Caki2 (cell line): Measurements from ENCODE around the gene EID3. TPM values are rescaled to one million over a fixed set of nuclear protein-coding genes. Genes with fewer than 3 reads are reported as not detected.
A peak's percentile ranks its signal among the peaks of the same experiment; 100 is the strongest.

ENCODE experiments used
- DNase-seq: peaks from one replicate; pipeline ENCODE4 v3.0.0-alpha.2; 2015; ENCODE audit warnings: low read depth
- in situ Hi-C: cut with HindIII; loops from 2 replicates; pipeline ENCODE4 v1.10.0; 2016; ENCODE audit warnings: low sequenced_read_pairs, low pct_unique_long_range_greater_than_20kb, mixed read lengths
- total RNA-seq: library from RNA; depleted of rRNA; stranded (reverse); fragments of >200 nt; shearing (Covaris generic); gene quantifications from 2 replicates; pipeline ENCODE4 v1.2.3, GENCODE V29; 2014; ENCODE audit warnings: low replicate concordance; rRNA removed

EID3 gene
- total RNA-seq, 1 experiment from 2014 or later = 4.9 TPM

DNA sequence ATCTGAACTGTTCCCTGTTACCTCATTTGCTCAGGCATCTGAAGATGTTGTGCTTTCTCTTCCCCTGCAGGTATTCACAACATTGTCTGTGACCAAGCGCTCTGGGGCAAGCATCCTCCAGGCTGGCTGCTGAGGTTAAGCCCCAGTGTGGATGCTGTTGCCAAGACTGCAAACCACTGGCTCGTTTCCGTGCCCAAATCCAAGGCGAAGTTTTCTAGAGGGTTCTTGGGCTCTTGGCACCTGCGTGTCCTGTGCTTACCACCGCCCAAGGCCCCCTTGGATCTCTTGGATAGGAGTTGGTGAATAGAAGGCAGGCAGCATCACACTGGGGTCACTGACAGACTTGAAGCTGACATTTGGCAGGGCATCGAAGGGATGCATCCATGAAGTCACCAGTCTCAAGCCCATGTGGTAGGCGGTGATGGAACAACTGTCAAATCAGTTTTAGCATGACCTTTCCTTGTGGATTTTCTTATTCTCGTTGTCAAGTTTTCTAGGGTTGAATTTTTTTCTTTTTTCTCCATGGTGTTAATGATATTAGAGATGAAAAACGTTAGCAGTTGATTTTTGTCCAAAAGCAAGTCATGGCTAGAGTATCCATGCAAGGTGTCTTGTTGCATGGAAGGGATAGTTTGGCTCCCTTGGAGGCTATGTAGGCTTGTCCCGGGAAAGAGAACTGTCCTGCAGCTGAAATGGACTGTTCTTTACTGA is 44.9 kb downstream of the EID3 start:
- DNase-seq = no peak
- in situ Hi-C loops = no loop called here

DNA sequence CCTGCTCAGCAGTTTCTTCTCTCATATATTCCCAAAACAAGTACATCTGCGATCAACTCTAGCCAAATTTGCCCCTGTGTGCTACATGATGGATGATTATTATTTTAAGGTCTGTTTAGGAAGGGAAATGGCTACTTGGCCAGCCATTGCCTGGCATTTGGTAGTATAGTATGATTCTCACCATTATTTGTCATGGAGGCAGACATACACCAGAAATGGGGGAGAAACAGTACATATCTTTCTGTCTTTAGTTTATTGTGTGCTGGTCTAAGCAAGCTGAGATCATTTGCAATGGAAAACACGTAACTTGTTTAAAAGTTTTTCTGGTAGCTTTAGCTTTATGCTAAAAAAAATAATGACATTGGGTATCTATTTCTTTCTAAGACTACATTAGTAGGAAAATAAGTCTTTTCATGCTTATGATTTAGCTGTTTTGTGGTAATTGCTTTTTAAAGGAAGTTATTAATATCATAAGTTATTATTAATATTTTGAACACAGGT is 45.5 kb downstream of the EID3 start:
- no peak for DNase-seq
- in situ Hi-C loops = no loop called here

DNA sequence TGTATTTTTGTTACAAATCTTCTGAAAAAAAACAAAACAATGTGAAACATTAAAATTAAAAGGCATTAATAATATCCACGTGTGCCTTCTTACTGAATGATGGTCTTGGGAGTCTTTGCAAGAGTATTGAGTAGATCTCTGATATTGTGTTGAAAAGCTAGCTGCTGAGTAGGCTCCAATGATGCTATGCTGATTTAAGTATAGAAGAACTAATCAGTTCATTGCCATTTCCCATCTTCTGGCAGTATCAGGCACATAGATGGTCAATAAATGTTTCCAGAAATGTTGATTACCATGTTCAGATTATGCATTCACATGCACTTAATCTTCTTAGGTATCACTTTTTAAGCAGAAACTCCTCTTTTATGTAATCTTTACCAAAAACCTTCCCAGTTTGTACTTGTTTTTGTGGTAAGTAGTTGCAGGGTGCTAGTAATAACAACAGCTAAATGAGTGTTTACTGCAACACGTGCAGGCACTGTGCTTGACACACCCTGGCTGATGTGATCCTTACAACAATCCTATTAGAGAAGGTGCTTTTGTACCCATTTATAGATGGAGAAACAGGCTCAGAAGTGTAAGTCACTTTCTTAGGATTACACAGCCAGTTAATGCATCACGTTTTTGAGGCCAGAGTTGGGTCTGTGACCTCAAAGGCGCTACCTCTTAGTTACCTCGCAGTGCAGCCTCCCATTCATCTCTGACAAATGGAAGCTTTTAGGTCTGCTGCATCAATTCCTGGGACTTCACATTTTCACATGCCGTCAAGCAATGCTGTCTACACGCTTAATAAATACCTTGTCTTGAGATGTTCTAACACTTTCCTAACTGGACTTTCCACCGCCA is 46.9 kb downstream of the EID3 start:
- DNase-seq = peak; percentile 10
- in situ Hi-C loops = no loop called here

DNA sequence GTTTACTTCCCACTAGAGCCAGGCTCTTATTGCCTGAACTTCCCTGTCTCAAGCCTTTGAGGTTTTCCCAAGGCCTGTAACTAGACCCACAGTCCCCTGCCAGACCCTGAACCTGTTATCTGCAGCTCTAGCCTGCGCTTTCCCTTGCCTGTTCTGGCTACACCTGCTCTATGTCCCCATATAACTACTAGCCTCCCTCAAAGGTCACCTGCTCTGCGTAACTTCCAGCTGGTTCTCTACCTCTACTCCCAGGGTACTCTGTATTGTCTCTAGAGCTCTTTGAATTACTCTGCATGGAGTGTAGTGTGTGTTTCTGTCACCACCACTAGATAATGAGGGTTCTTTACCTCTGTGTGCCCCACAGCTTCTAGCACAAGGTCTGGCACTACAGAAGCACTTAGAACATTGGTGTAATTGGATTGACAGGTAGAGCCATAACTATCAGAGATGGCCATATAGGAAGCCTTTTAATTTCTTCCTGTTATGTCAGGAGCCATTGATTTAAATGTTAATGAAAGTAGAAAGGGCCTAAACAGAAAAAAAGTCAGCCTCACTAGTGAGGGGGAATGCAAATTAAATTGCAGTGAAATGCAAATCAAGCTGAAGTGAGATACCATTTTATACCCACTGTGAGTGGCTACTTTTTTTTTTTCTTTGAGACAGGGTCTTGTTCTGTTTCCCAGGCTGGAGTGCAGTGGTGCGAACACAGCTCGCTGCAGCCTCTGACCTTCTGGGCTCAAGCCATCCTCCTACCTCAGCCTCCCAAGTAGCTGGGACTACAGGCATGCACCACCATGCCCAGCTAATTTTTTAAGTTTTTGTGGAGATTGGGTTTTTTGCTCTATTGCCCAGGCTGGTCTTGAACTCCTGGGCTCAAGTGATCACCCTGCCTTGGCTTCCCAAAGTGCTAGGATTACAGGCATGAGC is 47.8 kb downstream of the EID3 start:
- in situ Hi-C loops = no loop called here
- no peak for DNase-seq

DNA sequence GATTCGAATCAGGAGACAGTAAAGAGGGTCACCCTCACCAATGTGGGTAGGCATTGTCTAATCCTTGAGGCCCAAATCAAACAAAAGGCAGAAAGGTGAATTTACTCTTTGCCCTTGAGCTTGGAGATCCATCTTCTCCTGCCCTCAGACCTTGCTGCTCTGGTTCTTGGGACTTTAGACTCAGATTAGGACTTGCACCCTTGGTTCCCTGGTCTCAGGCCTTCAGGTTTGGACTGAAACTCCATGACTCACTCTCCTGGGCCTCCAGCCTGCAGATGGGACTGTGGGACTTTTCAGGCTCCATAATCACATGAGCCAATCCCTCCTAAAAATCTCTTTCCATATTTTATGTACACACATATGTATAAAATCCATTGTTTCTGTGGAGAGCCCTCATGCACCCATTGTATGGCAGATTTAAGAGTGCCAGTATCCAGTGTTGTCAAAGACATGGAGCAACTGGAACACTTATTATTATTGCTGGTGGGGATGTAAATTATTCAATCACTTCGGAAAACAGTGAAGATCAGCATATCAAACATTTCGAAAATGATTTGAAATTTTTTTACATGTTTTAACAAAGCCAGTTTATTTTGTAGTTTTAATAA is 48.7 kb downstream of the EID3 start:
- DNase-seq = no peak
- in situ Hi-C loops = no loop called here

DNA sequence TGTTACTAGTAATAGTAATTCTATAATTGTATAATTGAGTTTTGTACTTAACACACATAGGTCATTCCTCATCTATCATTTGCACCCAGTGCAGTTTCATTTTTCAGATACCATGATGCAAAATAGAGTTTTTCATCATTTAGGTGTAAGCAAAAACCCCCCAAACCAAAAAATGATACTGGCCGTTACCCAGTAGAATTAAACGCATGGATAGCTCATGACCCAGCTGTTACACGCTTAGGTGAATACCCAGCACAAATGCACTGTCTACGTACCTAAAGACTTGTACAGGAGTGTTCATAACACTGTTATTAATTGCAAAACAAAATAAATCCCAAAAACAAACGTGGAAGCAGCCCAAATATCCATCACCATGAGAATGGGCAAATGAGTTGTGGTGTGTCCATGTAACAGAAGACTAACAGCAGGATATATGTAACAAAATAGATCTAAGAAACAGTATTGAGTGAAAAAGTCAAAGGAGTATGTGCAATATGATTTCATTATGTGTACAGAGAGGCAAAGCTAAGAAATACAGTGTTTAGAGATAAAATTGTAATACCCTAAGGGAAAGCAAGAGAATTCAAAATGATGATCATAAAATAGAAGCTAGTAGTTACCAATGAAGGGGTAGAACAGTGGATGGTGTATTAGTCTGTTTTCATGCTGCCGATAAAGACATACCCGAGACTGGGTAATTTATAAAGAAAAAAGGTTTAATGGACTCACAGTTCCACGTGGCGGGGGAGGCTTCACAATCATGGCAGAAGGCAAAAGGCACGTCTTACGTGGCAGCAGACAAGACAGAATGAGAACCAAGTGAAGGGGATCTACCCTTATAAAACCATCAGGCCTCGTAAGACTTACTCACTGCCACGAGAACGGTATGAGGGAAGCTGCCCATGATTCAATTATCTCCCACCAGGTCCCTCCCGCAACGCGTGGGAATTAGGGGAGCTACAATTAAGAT is 49.8 kb downstream of the EID3 start:
- peak; percentile 70 for DNase-seq
- in situ Hi-C loops = no loop called here

DNA sequence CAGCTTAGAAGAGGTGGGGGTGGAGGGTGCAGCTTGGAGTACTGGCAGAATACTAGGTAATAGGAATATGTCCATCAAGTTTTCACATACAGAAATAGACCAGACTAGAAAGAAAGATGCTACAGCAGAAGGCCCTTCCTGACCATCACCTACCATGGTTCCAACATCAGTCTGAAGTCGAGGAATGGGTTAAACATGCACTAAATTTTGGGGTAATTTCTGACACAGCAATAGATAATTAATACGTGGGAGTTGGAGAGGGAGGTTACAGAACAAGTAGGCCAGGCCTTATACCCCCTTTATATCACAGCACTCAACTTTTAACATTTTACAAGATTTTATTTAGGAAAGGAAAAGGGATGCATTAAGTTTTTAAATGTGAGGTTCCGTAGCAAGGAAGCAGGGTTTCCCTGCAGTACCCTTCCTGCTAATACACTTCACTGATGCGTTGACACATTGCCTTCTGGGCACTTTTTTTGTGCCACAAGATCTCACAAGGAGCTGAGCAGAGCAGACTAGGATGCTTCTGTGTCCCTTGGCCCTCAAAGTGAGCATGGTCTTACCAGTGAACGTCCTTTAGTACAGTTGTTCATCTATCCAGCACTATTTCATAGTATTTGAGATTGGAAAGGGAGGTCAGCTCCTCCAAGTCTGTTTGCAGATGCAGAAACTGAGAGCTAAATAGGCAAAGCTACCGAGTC is 50.8 kb downstream of the EID3 start:
- in situ Hi-C loops = no loop called here
- DNase-seq = peak; percentile 57

Other genes starting within 250 kb of the EID3 start
- gene HCFC2, start 239.2 kb upstream of the EID3 start, total RNA-seq = 0.78 and 3.7 TPM in 2 replicates
- 14.9 and 30.5 TPM in 2 replicates for gene NFYB, start 165.5 kb upstream of the EID3 start, total RNA-seq
- gene TXNRD1, start 88.0 kb upstream of the EID3 start, total RNA-seq = 1,577 and 1,656 TPM in 2 replicates
- 22.7 and 51.3 TPM in 2 replicates for gene CHST11, start 153.2 kb downstream of the EID3 start, total RNA-seq